H1 (cell line): Measurements from ENCODE around the gene ENPP5. TPM values are rescaled to one million over a fixed set of nuclear protein-coding genes. Genes with fewer than 3 reads are reported as not detected.

ENCODE experiments used
- CTCF ChIA-PET: fragments of 300-600 bp; sonication (Branson Sonifier 250); formaldehyde crosslinking; loops from one replicate; lab custom pipeline; 2021; ENCODE audit not compliant: partially characterized antibody; lab: Charles Lee
- POLR2A ChIA-PET: fragments of 300-600 bp; sonication (Branson Sonifier 250); formaldehyde crosslinking; loops from one replicate; lab custom pipeline; 2021; ENCODE audit warnings: inconsistent platforms; ENCODE audit not compliant: partially characterized antibody; lab: Charles Lee
- DNase-seq, 2 experiments: peaks; one replicate each; pipeline versions ENCODE4 v3.0.0 to v3.0.0-alpha.2; 2010 to 2022; ENCODE audit warnings: low spot score in 2 of 2, low read depth in 1 of 2, mixed read lengths in 1 of 2
- FAIRE-seq: peaks from 2 replicates; lab custom pipeline; 2011; peaks lifted over from hg19 to GRCh38; lab: Jason Lieb, UNC
- H2AFZ ChIP-seq: 2 replicates; pipeline ENCODE4 v1.8.1; 2012; ENCODE audit warnings: low read length, inconsistent platforms
- H2AK5ac ChIP-seq: 2 replicates; pipeline ENCODE4 v1.6.1; 2013; ENCODE audit warnings: low read depth, low read length
- H2BK120ac ChIP-seq: replicated peaks from 2 replicates; pipeline ENCODE3; 2013; ENCODE audit warnings: low read depth, low read length, inconsistent platforms
- H2BK12ac ChIP-seq: 2 replicates; pipeline ENCODE4 v1.6.1; 2013; ENCODE audit warnings: low read depth, low read length
- H2BK15ac ChIP-seq: 2 replicates; pipeline ENCODE4 v1.6.1; 2013; ENCODE audit warnings: low read length
- H2BK20ac ChIP-seq: 2 replicates; pipeline ENCODE4 v1.6.1; 2013; ENCODE audit warnings: low read length
- H2BK5ac ChIP-seq: 2 replicates; pipeline ENCODE4 v1.6.1; 2013; ENCODE audit warnings: low read depth, low read length
- H3K14ac ChIP-seq: 2 replicates; pipeline ENCODE4 v1.6.1; 2013; ENCODE audit warnings: inconsistent platforms; ENCODE audit not compliant: insufficient read length
- H3K18ac ChIP-seq: 2 replicates; pipeline ENCODE4 v1.6.1; 2013; ENCODE audit warnings: low read length; ENCODE audit errors: extremely low read depth
- H3K23ac ChIP-seq: 2 replicates; pipeline ENCODE4 v1.6.1; 2013; ENCODE audit warnings: inconsistent platforms; ENCODE audit not compliant: insufficient read length
- H3K23me2 ChIP-seq: 2 replicates; pipeline ENCODE4 v1.6.1; 2013; ENCODE audit warnings: low read depth, low read length
- H3K27ac ChIP-seq: 2 replicates; pipeline ENCODE4 v1.6.1; 2011; ENCODE audit warnings: low read depth, low read length, inconsistent platforms
- H3K27me3 ChIP-seq, 4 experiments: replicated peaks in 1 of 4; 1 replicate in 1 of 4; 2 replicates in 3 of 4; pipeline versions ENCODE4 v1.6.1 to v1.8.1; 2011 to 2013; ENCODE audit warnings: low read length in 3 of 4, mild to moderate bottlenecking in 3 of 4, inconsistent platforms in 2 of 4, mixed read lengths in 2 of 4, moderate library complexity in 1 of 4; ENCODE audit not compliant: control insufficient read depth in 3 of 4, insufficient read depth in 3 of 4; ENCODE audit errors: extremely low read depth in 1 of 4
- H3K36me3 ChIP-seq, 4 experiments: 2 replicates each; pipeline versions ENCODE4 v1.6.1 to v1.8.1; 2011 to 2013; ENCODE audit warnings: mild to moderate bottlenecking in 4 of 4, low read length in 3 of 4, moderate library complexity in 2 of 4, control low read depth in 1 of 4, inconsistent platforms in 1 of 4; ENCODE audit not compliant: insufficient read depth in 4 of 4, control insufficient read depth in 2 of 4
- H3K4ac ChIP-seq: replicated peaks from 2 replicates; pipeline ENCODE3; 2013; ENCODE audit warnings: low read length, low read depth, mixed read lengths, inconsistent platforms; ENCODE audit not compliant: insufficient read length
- H3K4me1 ChIP-seq, 4 experiments: replicated peaks in 1 of 4; 1 replicate in 1 of 4; 2 replicates in 3 of 4; pipeline versions ENCODE4 v1.6.1 to v1.8.1; 2011 to 2013; ENCODE audit warnings: low read length in 3 of 4, inconsistent platforms in 2 of 4, mixed read lengths in 1 of 4; ENCODE audit not compliant: insufficient read depth in 4 of 4, control insufficient read depth in 3 of 4
- H3K4me2 ChIP-seq, 2 experiments: 2 replicates each; pipeline versions ENCODE4 v1.6.1 to v1.8.1; 2011 to 2013; ENCODE audit warnings: low read depth in 2 of 2, low read length in 2 of 2, control low read depth in 1 of 2, inconsistent platforms in 1 of 2, mild to moderate bottlenecking in 1 of 2; ENCODE audit not compliant: insufficient read depth in 1 of 2
- H3K4me3 ChIP-seq, 4 experiments: fragments of 200-600, 300-600 bp in 1 of 4; sonication (generic), shearing (Covaris generic), sonication (Bioruptor Twin) in 1 of 4; 2 replicates each; pipeline versions ENCODE4 v1.5.1 to v1.8.1; 2011 to 2016; ENCODE audit warnings: low read length in 4 of 4, low read depth in 3 of 4, control low read depth in 2 of 4, inconsistent platforms in 2 of 4, mild to moderate bottlenecking in 2 of 4, mixed read lengths in 1 of 4, moderate library complexity in 1 of 4; ENCODE audit not compliant: insufficient read depth in 2 of 4; ENCODE audit errors: extremely low read depth in 1 of 4
- H3K56ac ChIP-seq: replicated peaks from 2 replicates; pipeline ENCODE3; 2013; ENCODE audit warnings: low read depth, mild to moderate bottlenecking, mixed read lengths, low read length, inconsistent platforms; ENCODE audit not compliant: insufficient read length
- H3K79me1 ChIP-seq: 2 replicates; pipeline ENCODE4 v1.6.1; 2013; ENCODE audit warnings: low read depth, low read length, control low read depth
- H3K79me2 ChIP-seq, 2 experiments: 2 replicates each; pipeline versions ENCODE4 v1.6.1 to v1.8.1; 2012 to 2013; ENCODE audit warnings: low read length in 2 of 2, mild to moderate bottlenecking in 2 of 2, inconsistent platforms in 1 of 2; ENCODE audit not compliant: insufficient read depth in 2 of 2, control insufficient read depth in 1 of 2
- H3K9ac ChIP-seq, 4 experiments: replicated peaks in 1 of 4; 1 replicate in 1 of 4; 2 replicates in 3 of 4; pipeline versions ENCODE4 v1.6.1 to v1.8.1; 2011 to 2013; ENCODE audit warnings: low read depth in 3 of 4, low read length in 3 of 4, control low read depth in 2 of 4, mild to moderate bottlenecking in 2 of 4, moderate library complexity in 2 of 4, inconsistent platforms in 1 of 4; ENCODE audit errors: extremely low read depth in 1 of 4
- H3K9me3 ChIP-seq, 2 experiments: 2 replicates each; pipeline versions ENCODE4 v1.6.1 to v1.8.1; 2012 to 2013; ENCODE audit warnings: mild to moderate bottlenecking in 2 of 2, moderate library complexity in 2 of 2, control low read depth in 1 of 2, inconsistent platforms in 1 of 2, low read depth in 1 of 2, low read length in 1 of 2, mixed read lengths in 1 of 2; ENCODE audit not compliant: insufficient read depth in 2 of 2
- H4K20me1 ChIP-seq, 2 experiments: replicated peaks in 1 of 2; 2 replicates each; pipeline versions ENCODE3 to v1.8.1; 2011 to 2013; ENCODE audit warnings: inconsistent platforms in 2 of 2, low read length in 2 of 2, mild to moderate bottlenecking in 1 of 2; ENCODE audit not compliant: insufficient read depth in 2 of 2, control insufficient read depth in 1 of 2
- H4K5ac ChIP-seq: 2 replicates; pipeline ENCODE4 v1.6.1; 2013; ENCODE audit warnings: low read length, low read depth, mixed read lengths, inconsistent platforms; ENCODE audit not compliant: insufficient read length
- H4K8ac ChIP-seq: 2 replicates; pipeline ENCODE4 v1.8.0; 2013; ENCODE audit warnings: mild to moderate bottlenecking, moderate library complexity, low read length, inconsistent platforms; ENCODE audit not compliant: insufficient read depth; ENCODE audit errors: extremely low read depth
- H4K91ac ChIP-seq: replicated peaks from 2 replicates; pipeline ENCODE3; 2013; ENCODE audit warnings: low read length, mixed read lengths, inconsistent platforms; ENCODE audit not compliant: insufficient read length
- BRCA1 ChIP-seq: IDR thresholded peaks from 2 replicates; pipeline ENCODE4 v1.6.1; 2012; ENCODE audit warnings: low read depth, low read length, improper control_type of control experiment
- CBX5 ChIP-seq: fragments of 300-800, 300-1000 bp; sonication (generic); IDR thresholded peaks from 2 replicates; pipeline ENCODE4 v1.7.1; 2016; ENCODE audit warnings: antibody characterized with exemption, low read length, low read depth
- CEBPB ChIP-seq: IDR thresholded peaks from 2 replicates; pipeline ENCODE4 v1.6.1; 2012; ENCODE audit warnings: low read depth, low read length
- EZH2 ChIP-seq: fragments of 200-600 bp; sonication (generic); IDR thresholded peaks from 2 replicates; pipeline ENCODE4 v1.7.1; 2012; ENCODE audit warnings: low read depth, mild to moderate bottlenecking, moderate library complexity, low read length, inconsistent platforms; ENCODE audit not compliant: severe bottlenecking
- GABPA ChIP-seq: IDR thresholded peaks from 2 replicates; pipeline ENCODE4 v1.6.1; 2011; ENCODE audit warnings: mild to moderate bottlenecking, low read length, moderate library complexity, borderline replicate concordance; ENCODE audit not compliant: insufficient read depth
- GTF2F1 ChIP-seq: IDR thresholded peaks from 2 replicates; pipeline ENCODE4 v1.6.1; 2012; ENCODE audit warnings: low read depth, low read length, improper control_type of control experiment, borderline replicate concordance
- JUN ChIP-seq: IDR thresholded peaks from 2 replicates; pipeline ENCODE4 v1.6.1; 2011; ENCODE audit warnings: low read depth, mild to moderate bottlenecking, improper control_type of control experiment, low read length
- KDM1A ChIP-seq: fragments of 200-600, 300-600 bp; sonication (generic); IDR thresholded peaks from 2 replicates; pipeline ENCODE4 v1.7.1; 2016; ENCODE audit warnings: mild to moderate bottlenecking, low read length, borderline replicate concordance
- KDM5A ChIP-seq: fragments of 200-600 bp; IDR thresholded peaks from 2 replicates; pipeline ENCODE4 v1.7.1; 2012; ENCODE audit warnings: mild to moderate bottlenecking, low read length, inconsistent platforms, mixed read lengths
- POLR2A ChIP-seq, 2 experiments: IDR thresholded peaks; 1 replicate in 1 of 2; 2 replicates in 1 of 2; pipeline ENCODE4 v1.6.1; 2011; ENCODE audit warnings: low read depth in 2 of 2, low read length in 2 of 2, mild to moderate bottlenecking in 2 of 2; ENCODE audit errors: control extremely low read depth in 1 of 2
- POLR2AphosphoS5 ChIP-seq: IDR thresholded peaks from 2 replicates; pipeline ENCODE4 v1.6.1; 2011; ENCODE audit warnings: low read depth, low read length
- SP1 ChIP-seq: IDR thresholded peaks from 2 replicates; pipeline ENCODE4 v1.6.1; 2011; ENCODE audit warnings: low read depth, low read length
- TEAD4 ChIP-seq: IDR thresholded peaks from 2 replicates; pipeline ENCODE4 v1.6.1; 2012; ENCODE audit warnings: low read depth, low read length, inconsistent platforms, mixed read lengths
- USF2 ChIP-seq: IDR thresholded peaks from 2 replicates; pipeline ENCODE4 v1.6.1; 2011; ENCODE audit warnings: low read length, improper control_type of control experiment
- YY1 ChIP-seq: IDR thresholded peaks from 2 replicates; pipeline ENCODE4 v1.6.1; 2011; ENCODE audit warnings: low read depth, mild to moderate bottlenecking, low read length
- WGBS, 2 experiments: shearing (Covaris generic) in 1 of 2; methylation state at CpG; one replicate each; pipeline versions ENCODE4 v1.1.6 to v1.1.7; 2013 to 2015; ENCODE audit warnings: low lambda C conversion rate in 2 of 2, mixed read lengths in 2 of 2, inconsistent platforms in 1 of 2, low coverage in 1 of 2, missing lambda C conversion rate in 1 of 2; ENCODE audit not compliant: insufficient replicate concordance in 2 of 2, insufficient coverage in 1 of 2, insufficient read length in 1 of 2; ENCODE audit errors: extremely low coverage in 1 of 2, missing lambda C conversion rate in 1 of 2; 5-methylcytosine and 5-hydroxymethylcytosine counted together
- polyA plus RNA-seq, 7 experiments: library from polyadenylated mRNA; depleted of rRNA in 3 of 7; stranded (reverse) in 5 of 7; unstranded in 2 of 7; fragments of >200 nt in 5 of 7; fragments of 200-250 nt in 2 of 7; gene quantifications; 1 replicate in 5 of 7; 2 replicates in 1 of 7; 4 replicates in 1 of 7; pipeline versions ENCODE4 v1.2.1 to v1.2.3, GENCODE V29; 2011 to 2013; ENCODE audit warnings: missing spikeins in 2 of 7, mixed read lengths in 2 of 7
- total RNA-seq: library from RNA; stranded (reverse); fragmentation: NEBNext Ultra II Directional; extraction: Animal tissue kit (Norgen Biotek cat#: 25700); gene quantifications from 2 replicates; pipeline ENCODE4 v1.2.1, GENCODE V29; 2021

ENPP5 gene
- total and polyA plus RNA-seq, 2 of the 8 experiments (the other 6 are each of a cell fraction or from before 2014, with no cell fraction given): 5.1 to 7.6 TPM

DNA sequence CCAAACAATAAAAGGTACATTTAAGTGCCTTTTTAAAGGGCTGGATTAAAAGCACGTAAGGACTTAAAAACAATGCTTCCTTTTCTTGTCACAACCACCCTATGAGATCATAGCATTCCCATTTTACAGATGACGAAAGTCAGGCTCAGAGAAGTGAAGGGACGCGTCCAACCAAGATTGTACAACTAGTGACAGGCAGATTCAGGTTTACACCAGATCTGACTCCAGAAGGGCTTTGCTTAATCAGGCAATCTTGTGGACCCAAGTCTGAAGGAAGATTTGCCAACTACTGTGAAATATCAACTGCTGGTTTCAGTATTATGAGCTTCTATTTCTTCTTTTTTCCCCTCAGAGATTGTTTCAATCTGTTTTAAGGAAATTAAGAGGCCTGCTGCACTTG is 40.1 kb downstream of the ENPP5 start:
- DNase-seq (no peak), FAIRE-seq (no peak)
- no peaks in the 10 kb centered on the region for H3K79me1 ChIP-seq
- peak overlapping the region; percentile 70 to 85 for H3K4me2 ChIP-seq
- H3K14ac ChIP-seq: no peak overlapping the region
- no peak overlapping the region for H4K5ac ChIP-seq
- no peak overlapping the region for H2AK5ac ChIP-seq
- ChIA-PET POLR2A (interaction anchor here (1.0 kb wide), 1 partner anchor 12 kb away, joined by 3 read pairs; no protein-coding TSS in a partner anchor), CTCF (no interaction called here)
- no peak overlapping the region for H4K91ac ChIP-seq
- no peak overlapping the region for H3K18ac ChIP-seq
- no peaks in the 10 kb centered on the region for H4K20me1 ChIP-seq
- peaks cover 10% of the 10 kb centered on the region for H3K23me2 ChIP-seq
- H3K4ac ChIP-seq: no peak overlapping the region
- no peak overlapping the region for H2BK120ac ChIP-seq
- H3K36me3 ChIP-seq: no peaks in the 10 kb centered on the region
- H3K27me3 ChIP-seq: peaks cover 0 to 3% (median 1%) of the 10 kb centered on the region in 4 experiments; a peak in 1 of 7 replicates
- H3K27ac ChIP-seq: no peak overlapping the region
- WGBS, 2 experiments: 81% methylated on average over 4 of the region's 4 CpGs; no CpG with 5 or more reads in 1 of the 2 experiments
- H3K4me1 ChIP-seq: peaks cover 0 to 2% (median 0%) of the 10 kb centered on the region in 4 experiments; a peak in 1 of 7 replicates
- H3K23ac ChIP-seq: no peak overlapping the region
- H3K79me2 ChIP-seq: no peaks in the 10 kb centered on the region
- no peak overlapping the region for H3K9ac ChIP-seq
- no peak overlapping the region for H2BK12ac ChIP-seq
- H3K56ac ChIP-seq: no peak overlapping the region
- H2BK5ac ChIP-seq: no peak overlapping the region
- H3K9me3 ChIP-seq: no peaks in the 10 kb centered on the region
- no peak overlapping the region for H2BK20ac ChIP-seq
- no peak overlapping the region for H2AFZ ChIP-seq
- peak overlapping the region in 3 of 4 experiments; percentile 59 to 99 (median 97); a peak in 6 of 8 replicates for H3K4me3 ChIP-seq
- no peak overlapping the region for H4K8ac ChIP-seq
- H2BK15ac ChIP-seq: no peak overlapping the region
- TF ChIP-seq JUN (no peak), GABPA (no peak), BRCA1 (no peak), POLR2A (IDR thresholded peaks at IDR 0.05; ENCODE audit: control extremely low read depth in 1 of 2, low read depth in 2 of 2, low read length in 2 of 2) (no peak), USF2 (no peak), KDM5A (no peak), CBX5 (no peak), KDM1A (no peak), TEAD4 (no peak), EZH2 (no peak), YY1 (no peak), GTF2F1 (no peak), CEBPB (no peak), SP1 (no peak), POLR2AphosphoS5 (no peak)
